IPS-NIHi11 (cell line): ENCODE results near the gene KCTD10.

Source experiments
- DNase-seq: peaks from one replicate; pipeline ENCODE4 v3.0.0; 2012; ENCODE audit warnings: mixed read lengths, low spot score

The KCTD10 gene, protein sequence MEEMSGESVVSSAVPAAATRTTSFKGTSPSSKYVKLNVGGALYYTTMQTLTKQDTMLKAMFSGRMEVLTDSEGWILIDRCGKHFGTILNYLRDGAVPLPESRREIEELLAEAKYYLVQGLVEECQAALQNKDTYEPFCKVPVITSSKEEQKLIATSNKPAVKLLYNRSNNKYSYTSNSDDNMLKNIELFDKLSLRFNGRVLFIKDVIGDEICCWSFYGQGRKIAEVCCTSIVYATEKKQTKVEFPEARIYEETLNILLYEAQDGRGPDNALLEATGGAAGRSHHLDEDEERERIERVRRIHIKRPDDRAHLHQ

DNA sequence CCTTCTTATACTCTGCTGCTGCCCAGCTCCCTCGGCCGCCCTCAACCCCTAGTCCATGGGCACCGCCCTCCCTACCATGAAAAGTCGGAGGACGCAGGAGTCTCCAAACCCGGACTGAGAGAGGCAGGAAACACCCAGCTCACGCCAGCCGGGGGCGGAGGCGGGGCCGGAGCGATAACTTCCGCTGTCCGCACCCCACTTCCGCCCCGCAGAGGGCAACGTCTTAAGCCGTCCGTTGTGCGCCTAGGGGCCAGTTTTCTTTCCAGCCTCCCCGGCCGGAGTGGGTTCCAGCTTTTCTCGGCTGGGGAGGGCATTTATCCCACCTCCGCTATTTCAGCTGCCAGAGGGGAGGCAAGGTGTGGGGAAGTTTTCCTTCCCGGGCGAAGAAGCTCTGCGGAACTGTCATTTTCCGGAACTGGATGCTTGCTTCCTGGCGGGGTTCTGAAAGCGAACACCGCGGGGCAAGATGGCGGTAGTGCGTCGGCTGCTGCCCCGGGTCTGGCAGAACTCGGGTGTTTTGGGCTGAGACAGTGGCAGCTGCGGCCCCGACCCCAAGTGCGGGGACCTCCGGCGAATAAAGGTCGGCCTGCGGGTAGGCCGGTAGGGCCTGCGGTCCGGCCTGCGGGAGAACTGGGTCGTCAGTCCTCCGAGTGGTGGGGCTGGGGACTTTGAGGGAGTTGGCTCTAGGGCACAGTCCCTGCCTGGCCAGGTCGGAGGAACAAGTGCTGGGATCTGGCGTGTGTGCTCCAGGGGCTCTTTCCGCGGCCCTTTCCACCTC is at the start of gene KCTD10, which contains the start of gene UBE3B:
Gene KCTD10 (minus strand): TSS at position 116 of the 778 bp plus-strand sequence. CDS start 38 bp downstream, at position 78.
Gene UBE3B (plus strand): TSS at position 450 of the 778 bp plus-strand sequence. CDS start 5,918 bp downstream, outside the sequence.
- DNase-seq, result peak; percentile 96

DNA sequence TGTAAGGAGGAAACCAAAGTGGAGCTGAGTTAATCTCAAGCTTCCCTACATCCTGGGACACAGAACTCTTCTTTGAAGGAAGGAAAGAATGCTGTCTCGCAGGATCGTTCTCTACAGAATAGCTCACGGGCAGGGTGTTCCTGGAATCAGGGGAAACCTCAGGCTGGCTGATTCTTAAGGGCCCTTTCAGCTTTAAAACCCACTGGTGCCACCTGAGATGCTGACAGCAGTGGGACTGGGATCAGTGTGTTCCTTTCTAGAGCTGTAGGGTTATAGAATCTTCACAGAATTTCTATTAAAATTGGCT is 48.1 kb upstream of the KCTD10 start:
- DNase-seq, result no peak

DNA sequence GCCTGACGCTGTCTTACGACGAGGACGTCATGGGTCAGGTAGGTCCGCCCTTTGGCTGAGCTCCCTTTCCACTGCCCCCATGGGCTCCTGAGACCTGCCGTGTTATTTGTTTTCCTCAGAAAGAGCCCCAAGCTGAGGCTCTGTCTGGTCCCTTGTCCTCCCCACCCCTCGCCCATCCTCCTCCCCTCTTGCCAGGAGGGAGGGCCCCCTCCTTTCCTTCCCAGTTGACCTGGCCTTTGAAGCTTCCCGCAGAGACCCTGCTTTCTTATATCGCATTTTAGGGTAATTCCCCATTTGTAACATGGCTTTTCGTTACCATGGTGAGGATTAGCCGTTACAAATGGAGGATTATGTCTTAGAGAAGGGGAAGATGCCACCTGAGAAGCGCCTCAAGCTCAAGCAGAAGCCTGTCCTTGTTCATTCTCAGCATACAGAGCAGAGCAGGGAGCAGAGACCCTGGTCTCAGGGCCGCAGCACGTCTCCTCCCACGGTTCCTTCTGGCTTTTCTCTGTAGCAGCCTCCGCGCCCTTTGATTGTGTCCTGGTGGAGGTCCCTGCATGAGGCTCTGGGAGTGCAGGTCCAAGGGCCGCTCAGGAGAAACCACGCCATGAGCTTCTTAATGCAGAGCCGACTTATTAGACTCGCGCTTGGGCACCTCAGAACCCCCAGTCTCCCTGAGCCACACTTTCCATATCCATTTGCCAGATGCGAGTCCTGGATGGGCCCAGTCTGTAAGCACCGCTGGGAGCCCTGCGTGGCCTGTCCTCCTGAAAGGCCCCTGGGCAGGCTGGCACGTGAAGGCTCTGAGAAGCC is 47.6 kb upstream of the KCTD10 start:
- peak; percentile 7 for DNase-seq

DNA sequence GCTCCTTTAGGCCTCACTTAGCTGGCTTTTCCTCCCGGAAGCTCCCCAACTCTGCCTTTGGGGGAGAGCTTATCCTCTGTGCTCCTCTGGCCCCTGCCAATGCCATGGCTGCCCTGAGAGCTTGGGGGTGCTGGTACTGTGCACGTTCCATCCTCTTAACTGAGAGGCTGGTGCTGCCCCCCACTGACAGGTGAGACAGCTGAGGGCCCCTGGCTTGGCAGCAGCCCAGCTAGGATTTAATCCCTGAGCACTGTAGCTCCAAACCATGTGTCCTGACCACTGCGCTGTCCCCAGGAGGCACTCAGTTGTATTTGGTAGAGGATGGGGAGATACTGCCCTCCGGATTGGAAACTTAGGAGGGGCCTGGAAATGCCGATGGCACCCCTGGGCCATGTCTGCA is 46.4 kb upstream of the KCTD10 start:
- DNase-seq, result no peak

DNA sequence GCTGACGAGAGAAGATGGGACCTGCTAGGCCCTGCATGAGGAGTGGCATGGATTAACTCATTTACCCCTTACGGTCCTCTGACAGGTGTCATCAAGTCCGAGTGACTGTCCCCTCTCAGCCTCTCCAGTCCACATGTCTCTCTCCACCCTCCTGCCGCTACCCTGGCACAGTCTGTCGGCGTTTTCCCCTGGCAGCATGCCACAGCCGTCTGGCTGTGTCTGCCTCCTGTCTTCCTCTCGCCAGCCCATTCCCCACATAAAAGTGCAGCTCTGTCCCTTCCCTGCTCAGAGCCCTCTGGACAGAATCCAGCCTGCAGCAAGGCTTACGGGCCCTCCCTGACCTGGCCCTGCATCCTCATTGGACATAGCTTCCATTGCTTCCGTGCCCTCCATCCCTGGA is 46.0 kb upstream of the KCTD10 start:
- no peak for DNase-seq

DNA sequence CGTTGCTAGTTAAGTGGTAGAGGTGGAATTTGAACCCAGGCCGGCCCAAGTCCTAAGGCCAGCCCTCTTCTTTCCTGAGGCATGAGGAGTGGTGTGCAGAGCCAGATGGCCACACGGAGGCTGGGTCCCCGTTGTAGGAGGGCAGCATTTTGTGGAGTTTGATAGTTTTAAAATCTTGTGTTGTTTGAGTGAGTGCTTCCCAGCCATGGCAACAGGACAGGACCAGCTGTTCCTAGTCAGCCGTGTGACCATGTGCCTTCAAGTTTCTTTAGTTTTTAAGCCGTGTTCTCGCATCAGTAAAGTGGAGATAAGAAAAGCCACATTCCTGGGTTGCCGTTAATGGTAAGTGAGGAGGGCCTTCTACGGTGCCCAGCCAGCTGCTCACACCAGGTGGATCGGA is 44.7 kb upstream of the KCTD10 start:
- DNase-seq, result no peak

DNA sequence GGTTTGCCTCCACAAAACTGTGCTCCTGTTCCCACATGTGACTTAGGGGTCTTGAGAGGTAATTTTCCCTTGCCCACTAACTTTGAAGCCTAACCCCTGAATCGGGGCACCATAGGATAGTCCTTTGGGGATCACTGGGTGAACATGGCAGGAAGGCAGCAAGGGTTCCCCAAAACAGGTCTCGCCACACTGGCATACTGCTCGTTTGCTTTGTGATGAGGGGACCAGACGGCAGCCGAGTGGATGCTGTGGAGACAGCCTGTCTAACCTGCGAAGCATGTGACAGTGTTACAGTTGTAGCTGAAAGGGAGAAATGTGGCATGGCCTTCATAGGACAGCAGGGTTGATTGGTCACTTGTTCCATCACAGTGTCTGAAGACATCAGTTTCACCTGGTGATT is 42.7 kb upstream of the KCTD10 start:
- no peak for DNase-seq

DNA sequence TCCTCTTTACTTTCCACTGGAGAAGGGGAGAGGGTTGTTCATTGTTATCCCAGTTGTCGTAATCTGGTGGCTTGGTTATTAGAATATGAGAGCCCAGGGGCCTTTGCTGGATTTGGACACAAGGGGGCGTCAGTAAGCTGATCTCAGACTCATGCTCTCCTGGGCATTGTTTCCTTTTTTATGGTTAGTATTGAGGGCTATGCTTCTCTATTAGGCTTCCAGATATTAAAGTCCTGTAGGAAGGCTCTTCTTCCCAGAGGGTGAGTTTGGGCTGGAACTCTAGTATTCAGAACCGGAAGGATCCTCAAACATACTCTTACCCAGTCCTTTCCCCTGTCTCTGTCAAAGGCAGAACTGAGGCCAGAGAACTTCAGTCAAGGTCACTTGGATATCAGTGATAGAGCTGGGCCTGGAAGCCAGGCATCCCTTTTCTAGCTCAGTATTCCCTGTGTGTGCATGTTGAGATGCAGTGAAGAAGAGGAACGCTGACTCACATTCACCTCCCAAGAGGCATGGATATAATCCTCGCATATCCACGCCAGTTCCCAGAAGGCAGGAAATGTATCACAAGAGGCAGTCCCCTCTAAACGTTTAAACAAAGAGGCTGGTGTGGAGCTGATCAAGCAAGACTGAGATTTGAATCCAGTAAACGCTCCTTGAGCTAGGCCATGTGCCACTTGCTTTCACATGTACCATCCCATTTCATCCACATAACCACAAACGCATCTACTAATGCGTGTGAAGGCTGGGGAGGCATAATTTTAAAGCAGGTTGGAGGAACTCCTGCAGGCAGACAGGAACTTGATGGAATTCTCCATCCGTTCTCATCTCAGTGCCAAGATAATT is 41.9 kb upstream of the KCTD10 start:
- DNase-seq, result peak; percentile 86

DNA sequence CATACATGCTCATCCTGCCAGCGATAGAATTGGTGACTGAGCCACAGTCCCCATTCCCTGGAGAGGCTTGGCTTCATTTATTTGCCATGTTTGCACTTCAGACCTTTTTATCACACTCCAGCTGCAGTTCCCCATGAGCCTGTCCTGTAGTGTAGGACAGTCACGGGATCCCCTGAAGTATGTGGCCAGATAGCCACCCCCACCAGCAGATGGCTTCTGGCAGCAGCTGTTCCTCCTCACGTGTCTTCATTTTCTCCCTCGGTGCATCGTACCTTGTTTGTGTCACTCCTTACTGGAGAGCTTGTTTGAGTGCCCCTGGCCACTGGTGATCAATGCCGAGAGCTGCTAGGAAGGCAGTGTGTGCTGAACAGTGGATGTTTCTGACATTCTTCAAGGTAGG is 40.5 kb upstream of the KCTD10 start:
- no peak for DNase-seq

DNA sequence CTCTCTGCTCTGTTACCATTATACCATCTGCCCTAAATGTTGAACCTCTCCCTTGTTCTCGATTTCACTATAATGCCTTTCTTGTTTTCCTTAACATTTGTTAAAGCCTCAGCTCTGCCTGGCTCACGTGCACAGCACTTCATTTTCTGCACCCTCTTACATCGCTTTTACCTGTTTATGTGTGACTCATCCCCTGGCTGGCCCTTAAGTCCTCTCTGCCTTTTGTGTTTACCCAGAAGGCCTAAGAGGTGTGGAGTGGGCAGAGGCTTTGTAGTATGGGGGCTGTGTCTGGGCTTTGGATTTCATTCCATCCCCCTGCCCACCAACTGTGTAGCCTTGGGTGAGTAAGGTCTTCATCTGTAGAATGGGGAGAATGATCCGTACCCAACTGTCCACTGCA is 36.9 kb upstream of the KCTD10 start:
- DNase-seq, result no peak

DNA sequence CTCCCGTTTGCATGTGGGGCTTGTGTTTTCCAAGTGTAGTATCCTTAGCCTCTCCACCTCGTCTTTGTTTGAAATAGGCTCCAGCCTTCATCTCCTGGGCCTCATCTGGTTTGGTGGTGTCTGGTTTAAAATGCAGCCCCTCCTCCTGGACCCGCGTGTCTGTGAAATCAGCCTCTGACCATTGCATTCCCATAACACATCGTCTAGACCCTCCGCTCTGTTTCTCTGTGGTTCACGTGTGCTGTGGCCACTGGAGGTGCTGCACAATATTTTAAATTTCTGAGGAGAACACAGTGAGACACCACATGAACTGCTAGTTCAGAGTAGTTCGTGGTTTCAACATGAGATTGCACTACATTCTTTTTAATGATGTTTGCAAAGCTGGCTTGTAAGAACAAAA is 36.0 kb upstream of the KCTD10 start:
- DNase-seq, result no peak

DNA sequence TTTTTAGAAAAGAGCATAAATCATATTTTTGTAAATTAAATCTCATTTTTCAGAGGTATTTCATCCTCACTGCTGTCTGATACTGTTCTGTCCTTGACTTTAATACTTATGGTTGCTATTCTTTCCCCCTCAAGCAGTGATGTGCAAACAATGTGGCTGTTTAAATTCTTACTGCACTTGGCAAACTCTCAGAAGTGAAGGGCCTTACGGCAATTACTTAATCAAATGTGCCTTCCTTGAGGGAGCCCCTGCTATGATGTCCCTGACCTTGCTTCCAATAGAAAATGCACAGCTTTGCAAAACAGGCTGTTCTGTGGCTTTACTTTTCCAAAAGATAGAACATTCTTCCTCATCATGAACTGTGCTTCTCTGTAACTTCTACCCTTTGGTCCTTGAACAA is 35.5 kb upstream of the KCTD10 start:
- DNase-seq, result no peak

DNA sequence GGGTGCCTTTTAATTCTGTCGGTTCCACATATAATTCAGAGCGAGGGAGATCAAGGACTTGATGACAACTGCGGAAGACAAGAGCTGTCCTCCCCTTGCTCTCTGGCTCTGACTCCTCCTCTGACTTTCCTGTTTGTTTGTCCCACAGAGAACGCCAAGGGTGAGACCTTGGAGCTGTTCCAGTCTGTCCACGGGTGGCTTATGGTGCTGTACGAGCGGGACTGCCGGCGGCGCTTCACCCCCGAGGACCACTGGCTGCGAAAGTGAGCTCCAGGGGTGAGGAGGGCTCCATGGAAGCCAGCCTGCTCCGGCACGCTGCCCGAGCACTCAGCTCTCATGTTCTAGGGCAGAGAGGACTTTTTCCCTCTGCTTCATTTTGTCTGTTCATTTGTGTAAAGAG is 33.1 kb upstream of the KCTD10 start:
- no peak for DNase-seq

DNA sequence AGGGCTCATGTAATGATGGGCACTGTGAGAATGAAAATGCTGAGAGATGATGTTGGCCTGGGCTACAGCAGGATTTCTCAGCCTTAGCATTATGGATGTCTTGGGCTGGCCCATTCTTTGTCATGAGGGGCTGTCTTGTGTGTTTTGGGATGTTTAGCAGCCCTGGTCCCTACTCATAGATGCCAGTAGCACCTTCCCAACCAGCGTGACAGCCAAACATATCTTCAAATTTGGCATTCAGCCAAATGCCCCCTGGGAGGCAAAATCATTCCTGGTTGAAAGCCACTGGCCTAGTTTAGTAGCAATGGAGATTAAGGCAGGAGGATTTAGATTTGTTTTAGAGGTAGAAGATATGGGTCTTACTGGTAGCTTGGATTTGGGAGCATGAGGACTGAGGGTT is 27.0 kb upstream of the KCTD10 start:
- DNase-seq, result no peak

DNA sequence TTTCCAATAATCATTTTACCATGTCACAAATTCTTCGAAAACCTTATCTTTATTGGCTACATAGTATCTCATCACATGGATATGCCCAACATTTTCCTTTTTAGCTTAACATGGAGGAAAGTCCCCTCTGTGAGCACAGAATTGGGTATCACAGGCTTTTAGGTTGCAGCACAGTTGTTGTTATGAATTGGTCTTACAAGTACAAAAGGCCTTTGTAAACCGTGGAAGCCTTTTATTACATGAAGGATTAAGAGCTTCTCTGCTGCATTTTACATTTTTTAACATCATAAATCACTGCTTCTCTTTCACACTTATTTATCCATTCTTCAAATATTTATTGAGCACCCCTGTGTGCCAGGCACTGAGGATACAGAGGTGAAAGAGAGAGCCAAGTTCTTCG is 26.5 kb upstream of the KCTD10 start:
- DNase-seq, result no peak

DNA sequence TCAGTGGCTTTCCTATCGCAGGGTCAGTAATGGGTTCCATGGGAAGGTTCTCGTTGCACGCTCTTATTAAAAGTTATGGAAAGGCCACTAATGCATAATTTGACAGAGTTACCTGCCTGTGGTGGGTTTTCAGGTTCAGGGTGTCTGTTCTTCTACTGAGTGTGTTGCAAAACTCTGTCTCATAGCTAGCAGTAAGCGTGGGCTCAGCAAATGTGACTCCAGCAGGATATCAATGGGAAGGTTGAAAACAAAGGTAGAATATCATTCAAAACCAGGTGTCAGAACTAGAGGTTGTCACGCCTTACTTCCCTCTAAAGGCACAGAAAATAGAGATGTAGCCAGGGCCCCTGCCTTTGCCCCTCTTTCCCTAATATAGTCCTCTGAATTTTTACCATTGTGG is 25.2 kb upstream of the KCTD10 start:
- no peak for DNase-seq

DNA sequence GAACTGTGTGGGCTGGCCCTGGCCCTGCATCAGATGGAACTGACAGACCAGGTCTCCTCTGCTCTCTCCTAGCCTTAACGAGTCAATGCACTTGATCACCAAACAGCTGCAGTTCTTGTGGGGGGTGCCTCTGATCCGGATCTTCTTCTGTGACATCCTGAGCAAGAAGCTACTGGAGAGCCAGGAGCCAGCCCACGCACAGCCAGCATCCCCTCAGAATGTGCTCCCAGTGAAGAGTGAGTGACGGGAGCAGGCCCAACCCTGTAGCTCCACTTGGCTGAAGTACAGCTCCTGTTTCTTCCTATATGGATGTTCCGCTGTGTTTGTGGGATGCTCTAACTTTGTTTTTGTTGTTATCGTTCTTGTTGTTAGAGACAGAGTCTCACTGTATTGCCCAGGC is 24.2 kb upstream of the KCTD10 start:
- no peak for DNase-seq

DNA sequence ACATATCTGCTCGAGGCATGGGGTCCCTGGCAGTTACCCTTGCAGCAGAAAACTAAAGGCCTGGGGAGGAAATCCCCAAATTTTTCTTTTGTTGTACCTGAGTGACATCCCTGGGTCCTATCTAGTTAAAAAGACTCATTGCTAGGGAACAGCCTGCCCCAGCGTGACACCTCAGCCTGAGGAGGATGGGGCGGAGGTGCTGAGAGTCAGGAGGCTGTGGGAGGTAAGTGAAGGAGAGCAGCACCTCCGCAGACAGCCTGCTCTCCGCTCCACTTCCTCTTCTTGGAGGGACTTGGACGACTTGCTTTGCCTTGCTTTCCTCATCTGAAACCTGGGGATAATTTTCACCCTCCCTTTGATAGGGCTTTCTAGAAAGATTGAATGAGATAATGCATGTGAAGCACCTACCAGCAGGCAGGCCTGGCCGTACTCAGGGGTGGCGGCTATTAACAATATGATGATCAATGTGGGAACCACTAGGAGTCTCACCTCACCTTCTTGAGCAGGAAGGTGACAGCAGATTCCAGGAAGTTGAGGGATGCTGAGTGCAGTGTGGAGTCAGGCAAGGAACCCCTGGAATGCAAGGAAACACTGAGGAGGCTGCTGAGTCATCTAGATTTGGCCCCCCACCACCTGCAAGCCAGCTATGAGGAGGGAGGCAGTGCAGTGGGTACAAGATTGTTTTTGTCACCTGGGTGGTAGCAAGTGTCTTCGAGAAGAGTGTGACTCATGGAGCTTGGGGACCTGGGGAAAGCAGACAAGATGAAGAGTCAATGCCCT is 23.5 kb upstream of the KCTD10 start:
- no peak for DNase-seq

DNA sequence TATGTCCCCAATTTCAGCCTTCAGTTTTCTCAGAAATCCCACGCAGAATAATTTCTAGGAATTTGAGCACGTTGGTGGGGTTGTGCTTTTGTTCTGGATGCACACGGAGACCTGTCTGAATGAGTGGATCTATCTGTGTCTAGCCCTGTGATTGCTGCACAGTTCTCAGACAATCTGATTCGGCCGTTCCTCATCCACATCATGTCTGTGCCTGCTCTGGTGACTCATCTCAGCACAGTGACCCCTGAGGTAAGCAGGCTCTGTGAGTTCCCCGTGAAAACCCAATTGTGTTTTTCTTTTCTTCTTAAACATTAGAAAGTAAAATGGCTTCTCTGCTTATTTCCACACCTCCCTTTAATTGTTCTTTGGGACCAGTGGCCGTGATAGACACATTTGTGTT is 20.6 kb upstream of the KCTD10 start:
- no peak for DNase-seq

DNA sequence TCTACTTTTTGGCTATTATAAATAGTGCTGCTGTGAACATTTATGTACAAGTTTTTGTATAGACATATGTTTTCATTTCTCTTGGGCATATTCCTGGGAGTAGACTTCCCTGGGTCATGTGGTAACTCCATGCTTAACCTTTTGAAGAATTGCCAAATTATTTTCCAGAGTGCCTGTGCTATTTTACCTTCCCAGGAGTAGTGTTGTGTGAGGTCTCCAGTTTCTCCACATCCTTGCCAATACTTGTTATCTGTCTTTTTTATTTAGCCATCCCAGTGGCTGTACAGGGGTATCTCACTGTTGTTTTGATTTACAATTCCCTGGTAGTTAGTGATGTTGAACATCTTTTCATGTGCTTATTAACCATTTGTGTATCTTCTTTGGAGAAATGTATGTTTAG is 19.2 kb upstream of the KCTD10 start:
- no peak for DNase-seq

DNA sequence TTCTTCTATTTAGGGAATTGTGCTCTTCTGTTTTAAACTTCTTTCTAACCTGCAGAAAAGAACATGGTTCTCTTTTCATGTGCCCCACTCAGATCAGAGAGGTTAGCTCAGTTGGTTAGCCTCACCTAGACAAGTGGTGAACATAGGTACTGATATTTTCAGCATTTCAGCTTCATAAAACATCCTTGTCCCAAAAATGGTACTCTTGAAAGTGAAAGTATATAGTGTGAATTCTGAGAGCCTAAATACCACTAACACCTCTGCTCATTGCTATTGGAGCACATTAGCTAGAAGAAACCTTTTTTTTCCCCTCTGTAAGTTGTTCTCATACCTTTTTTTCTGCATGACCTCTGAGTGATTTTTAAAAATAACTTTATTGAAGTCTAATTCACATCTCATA is 17.9 kb upstream of the KCTD10 start:
- DNase-seq, result no peak
